Duodenal mucosa (tissue), 2 donors: ENCODE results near the gene FBL.
A peak's percentile ranks its signal among the peaks of the same experiment; 100 is the strongest.

Experiments used
- H3K27ac ChIP-seq: one replicate; pipeline ENCODE4 v1.7.0; 2013; ENCODE audit warnings: low read depth, low read length
- H3K27me3 ChIP-seq, 2 donors: one replicate each; pipeline ENCODE4 v1.7.0; 2013; ENCODE audit warnings: low read length in 2 of 2, control low read depth in 1 of 2; ENCODE audit not compliant: insufficient read depth in 2 of 2, control insufficient read depth in 1 of 2
- H3K36me3 ChIP-seq, 2 donors: one replicate each; pipeline ENCODE4 v1.7.0; 2013; ENCODE audit warnings: low read length in 2 of 2, control low read depth in 1 of 2; ENCODE audit not compliant: insufficient read depth in 2 of 2, control insufficient read depth in 1 of 2
- H3K4me1 ChIP-seq, 2 donors: one replicate each; pipeline ENCODE4 v1.7.0; 2013; ENCODE audit warnings: low read length in 2 of 2, control low read depth in 1 of 2; ENCODE audit not compliant: insufficient read depth in 2 of 2, control insufficient read depth in 1 of 2
- H3K4me3 ChIP-seq, 2 donors: one replicate each; pipeline ENCODE4 v1.7.0; 2013; ENCODE audit warnings: low read length in 2 of 2, low read depth in 1 of 2
- H3K9ac ChIP-seq, 2 donors: one replicate each; pipeline ENCODE4 v1.7.0; 2013; ENCODE audit warnings: low read length in 2 of 2, low read depth in 1 of 2
- H3K9me3 ChIP-seq, 2 donors: one replicate each; pipeline ENCODE4 v1.7.0; 2013; ENCODE audit warnings: low read length in 2 of 2, control low read depth in 1 of 2; ENCODE audit not compliant: control insufficient read depth in 1 of 2

The FBL gene

DNA sequence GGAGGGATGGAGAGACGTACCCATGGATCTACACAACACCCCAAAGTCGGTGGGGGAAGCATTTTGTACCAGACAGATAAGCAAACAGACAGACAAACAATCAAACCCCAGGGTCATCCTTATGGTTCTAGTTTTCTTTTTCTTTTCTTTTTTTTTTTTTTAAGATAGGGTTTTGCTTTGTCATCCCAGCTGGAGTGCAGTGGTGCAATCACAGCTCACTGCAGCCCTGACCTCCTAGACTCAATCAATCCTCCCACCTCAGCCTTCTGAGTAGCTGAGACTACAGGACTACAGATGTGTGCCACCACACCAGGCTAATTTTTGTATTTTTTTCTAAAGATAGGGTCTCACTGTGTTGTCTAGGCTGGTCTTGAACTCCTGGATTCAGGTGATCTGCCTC is 17.9 kb upstream of the FBL start:
- Histone ChIP-seq H3K27ac (no peak overlapping the region), H3K4me1 (no peaks in the 10 kb centered on the region)

GRCh38 chr19:39858541-39858940 is 12.4 kb upstream of the FBL start:
- H3K9ac ChIP-seq = no peak overlapping the region

More for the DNA sequence above, 17.9 kb upstream of the FBL start:
- Histone ChIP-seq H3K9ac (no peak overlapping the region), H3K4me3 (no peak overlapping the region), H3K9me3 (no peaks in the 10 kb centered on the region), H3K27me3 (no peaks in the 10 kb centered on the region), H3K36me3 (no peaks in the 10 kb centered on the region)

GRCh38 chr19:39852882-39853281 is 6.7 kb upstream of the FBL start:
- Histone ChIP-seq H3K27me3 (no peaks in the 10 kb centered on the region), H3K36me3 (no peaks in the 10 kb centered on the region), H3K9me3 (no peaks in the 10 kb centered on the region), H3K27ac (no peak overlapping the region), H3K4me3 (no peak overlapping the region), H3K9ac (no peak overlapping the region), H3K4me1 (no peaks in the 10 kb centered on the region)

More at GRCh38 chr19:39858541-39858940, 12.4 kb upstream of the FBL start:
- Histone ChIP-seq H3K27ac (no peak overlapping the region), H3K36me3 (no peaks in the 10 kb centered on the region), H3K4me3 (no peak overlapping the region), H3K27me3 (no peaks in the 10 kb centered on the region), H3K4me1 (no peaks in the 10 kb centered on the region), H3K9me3 (no peaks in the 10 kb centered on the region)

- Histone ChIP-seq H3K9ac (no peak overlapping the region), H3K36me3 (no peaks in the 10 kb centered on the region), H3K9me3 (no peaks in the 10 kb centered on the region), H3K4me1 (peaks cover 10 to 13% of the 10 kb centered on the region in 2 donors), H3K27ac (no peak overlapping the region), H3K4me3 (no peak overlapping the region), H3K27me3 (no peaks in the 10 kb centered on the region)
These were observed 4.7 kb upstream of the FBL start for GRCh38 chr19:39850892-39851291.

DNA sequence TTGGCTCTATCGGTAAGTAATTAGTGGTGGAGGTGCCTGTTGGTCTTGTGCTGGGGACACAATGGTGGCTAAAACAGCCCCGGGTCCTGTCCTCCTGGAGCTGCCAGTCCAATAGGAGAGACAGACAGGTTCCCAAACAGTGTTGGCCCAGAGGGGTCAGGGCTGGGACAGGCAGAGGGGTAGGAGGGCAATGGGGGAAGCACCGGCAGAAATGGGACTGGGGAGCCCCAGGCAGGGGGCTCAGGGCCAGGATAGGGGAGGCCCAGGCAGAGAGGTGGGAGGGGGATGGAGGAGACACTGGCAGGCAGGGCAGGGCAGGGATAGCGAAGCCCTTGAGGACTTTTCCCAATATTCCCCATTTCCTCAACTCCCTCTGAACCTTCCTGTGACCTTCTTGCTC is 2.2 kb upstream of the FBL start:
- Histone ChIP-seq H3K9ac (no peak overlapping the region), H3K27ac (no peak overlapping the region), H3K4me1 (peaks cover 25 to 32% of the 10 kb centered on the region in 2 donors), H3K4me3 (no peak overlapping the region), H3K9me3 (no peaks in the 10 kb centered on the region), H3K27me3 (no peaks in the 10 kb centered on the region), H3K36me3 (no peaks in the 10 kb centered on the region)

DNA sequence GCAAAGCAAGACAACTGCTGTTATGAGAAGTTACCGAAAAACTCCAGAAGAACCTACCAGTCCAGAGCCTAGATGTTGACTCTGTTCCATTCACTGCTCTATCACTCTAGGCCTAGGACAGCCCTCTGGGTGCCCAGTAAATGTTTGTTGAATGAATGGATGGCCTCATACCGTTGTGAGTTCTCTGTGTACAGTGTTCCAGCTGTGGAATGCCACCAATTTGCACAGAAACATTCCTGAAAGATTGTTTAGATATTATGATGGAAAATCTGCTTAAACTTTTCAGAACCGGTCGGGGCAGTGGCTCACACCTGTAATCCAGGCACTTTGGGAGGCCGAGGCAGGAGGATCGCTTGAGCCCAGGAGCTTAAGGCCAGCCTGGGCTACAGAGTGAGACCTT is 1.3 kb upstream of the FBL start:
- Histone ChIP-seq H3K4me3 (no peak overlapping the region), H3K9ac (no peak overlapping the region), H3K9me3 (no peaks in the 10 kb centered on the region), H3K27ac (no peak overlapping the region), H3K27me3 (no peaks in the 10 kb centered on the region), H3K36me3 (no peaks in the 10 kb centered on the region), H3K4me1 (peaks cover 31 to 39% of the 10 kb centered on the region in 2 donors)

GRCh38 chr19:39846678-39847486 is 703 bp upstream of the FBL start:
- peaks cover 35 to 41% of the 10 kb centered on the region in 2 donors for H3K4me1 ChIP-seq
- H3K9ac ChIP-seq = peak overlapping the region; percentile 91 to 98
- no peaks in the 10 kb centered on the region for H3K9me3 ChIP-seq
- peak overlapping the region; percentile 84 for H3K27ac ChIP-seq
- no peaks in the 10 kb centered on the region for H3K36me3 ChIP-seq
- no peaks in the 10 kb centered on the region for H3K27me3 ChIP-seq
- H3K4me3 ChIP-seq = peak overlapping the region; percentile 87 to 93

GRCh38 chr19:39845584-39845932 is 621 bp downstream of the FBL start:
- H3K27ac ChIP-seq = no peak overlapping the region
- no peaks in the 10 kb centered on the region for H3K36me3 ChIP-seq
- H3K4me3 ChIP-seq = peak overlapping the region; percentile 87 to 93
- H3K9ac ChIP-seq = peak overlapping the region; percentile 91 to 92
- peaks cover 35 to 41% of the 10 kb centered on the region in 2 donors for H3K4me1 ChIP-seq
- no peaks in the 10 kb centered on the region for H3K27me3 ChIP-seq
- H3K9me3 ChIP-seq = no peaks in the 10 kb centered on the region

- Histone ChIP-seq H3K9ac (peak overlapping the region; percentile 91 to 92), H3K27me3 (no peaks in the 10 kb centered on the region), H3K36me3 (peaks cover 0 to 1% of the 10 kb centered on the region in 2 donors), H3K27ac (no peak overlapping the region), H3K4me1 (peaks cover 35 to 41% of the 10 kb centered on the region in 2 donors), H3K9me3 (no peaks in the 10 kb centered on the region), H3K4me3 (peak overlapping the region; percentile 87 to 93)
These were observed 1.0 kb downstream of the FBL start for GRCh38 chr19:39845172-39845571.

GRCh38 chr19:39843919-39844793 is 2.0 kb downstream of the FBL start:
- Histone ChIP-seq H3K27ac (no peak overlapping the region), H3K9me3 (no peaks in the 10 kb centered on the region), H3K9ac (peak overlapping the region; percentile 17 to 92), H3K27me3 (no peaks in the 10 kb centered on the region), H3K36me3 (peaks cover 8 to 12% of the 10 kb centered on the region in 2 donors), H3K4me1 (peaks cover 35 to 41% of the 10 kb centered on the region in 2 donors), H3K4me3 (no peak overlapping the region)
